GM12878 (cell line): ENCODE results near the gene TMEM82. TPM values are rescaled to one million over a fixed set of nuclear protein-coding genes. Genes with fewer than 3 reads are reported as not detected.
A peak's percentile ranks its signal among the peaks of the same experiment; 100 is the strongest.

Source experiments
- ATF3 ChIP-seq: IDR thresholded peaks from 2 replicates; pipeline ENCODE4 v1.6.1; 2011; ENCODE audit warnings: low read depth, mild to moderate bottlenecking, low read length, moderate library complexity, borderline replicate concordance; ENCODE audit errors: extremely low read depth
- BCL3 ChIP-seq: IDR thresholded peaks from 2 replicates; pipeline ENCODE4 v1.6.1; 2011; ENCODE audit warnings: borderline replicate concordance, low read depth, mild to moderate bottlenecking, moderate library complexity, low read length; ENCODE audit not compliant: insufficient read depth, poor library complexity, severe bottlenecking
- CBX5 ChIP-seq: sonication (generic); IDR thresholded peaks from 2 replicates; pipeline ENCODE4 v1.6.1; 2016; ENCODE audit warnings: low read depth, moderate library complexity, mild to moderate bottlenecking, inconsistent platforms
- DPF2 ChIP-seq: fragments of 450-650 bp; IDR thresholded peaks from 2 replicates; pipeline ENCODE4 v1.6.1; 2017; ENCODE audit warnings: mild to moderate bottlenecking
- ESRRA ChIP-seq: IDR thresholded peaks from 2 replicates; pipeline ENCODE4 v1.6.1; 2012; ENCODE audit warnings: mild to moderate bottlenecking, low read length, improper control_type of control experiment
- IRF4 ChIP-seq: IDR thresholded peaks from 2 replicates; pipeline ENCODE4 v1.6.1; 2011; ENCODE audit warnings: low read depth, low read length
- KLF5 ChIP-seq: fragments of 450-650 bp; IDR thresholded peaks from 2 replicates; pipeline ENCODE4 v1.6.1; 2014; ENCODE audit warnings: mild to moderate bottlenecking; ENCODE audit not compliant: partially characterized antibody
- MAX ChIP-seq: IDR thresholded peaks from 2 replicates; pipeline ENCODE4 v1.6.1; 2012; ENCODE audit warnings: low read depth, low read length, improper control_type of control experiment
- MEF2B ChIP-seq: fragments of 450-650 bp; IDR thresholded peaks from 2 replicates; pipeline ENCODE4 v1.6.1; 2018; ENCODE audit warnings: mild to moderate bottlenecking, moderate library complexity; ENCODE audit not compliant: partially characterized antibody, poor library complexity, severe bottlenecking
- NKRF ChIP-seq: fragments of 450-650 bp; conservative IDR thresholded peaks from 2 replicates; pipeline ENCODE4 v1.6.1; 2017; ENCODE audit warnings: mild to moderate bottlenecking, moderate library complexity
- PAX5 ChIP-seq: IDR thresholded peaks from 2 replicates; pipeline ENCODE4 v1.6.1; 2011; ENCODE audit warnings: low read depth, low read length, borderline replicate concordance
- POLR2AphosphoS5 ChIP-seq: IDR thresholded peaks from 2 replicates; pipeline ENCODE4 v1.6.1; 2011; ENCODE audit warnings: mild to moderate bottlenecking, low read length, inconsistent platforms
- RCOR1 ChIP-seq: conservative IDR thresholded peaks from 2 replicates; pipeline ENCODE4 v1.6.1; 2012; ENCODE audit warnings: low read depth, low read length, improper control_type of control experiment
- RELB ChIP-seq: fragments of 450-650 bp; IDR thresholded peaks from 2 replicates; pipeline ENCODE4 v1.6.1; 2017; ENCODE audit warnings: low read depth, mild to moderate bottlenecking, moderate library complexity
- RUNX3 ChIP-seq: IDR thresholded peaks from 2 replicates; pipeline ENCODE4 v1.6.1; 2012; ENCODE audit warnings: low read length, inconsistent platforms
- SREBF1 ChIP-seq: IDR thresholded peaks from 2 replicates; pipeline ENCODE4 v1.6.1; 2012; ENCODE audit warnings: mild to moderate bottlenecking, low read length
- SRF ChIP-seq, 2 experiments: IDR thresholded peaks; 2 replicates each; pipeline ENCODE4 v1.6.1; 2011; ENCODE audit warnings: low read depth in 2 of 2, low read length in 2 of 2, mild to moderate bottlenecking in 1 of 2, moderate library complexity in 1 of 2
- TAF1 ChIP-seq: IDR thresholded peaks from 2 replicates; pipeline ENCODE4 v1.6.1; 2011; ENCODE audit warnings: mild to moderate bottlenecking, low read depth, low read length, borderline replicate concordance
- YBX1 ChIP-seq: fragments of 450-650 bp; IDR thresholded peaks from 2 replicates; pipeline ENCODE4 v1.6.1; 2016; ENCODE audit warnings: antibody characterized with exemption
- ZNF687 ChIP-seq: fragments of 450-650 bp; IDR thresholded peaks from 2 replicates; pipeline ENCODE4 v1.6.1; 2017; ENCODE audit warnings: mild to moderate bottlenecking, moderate library complexity
- polyA plus RNA-seq, 11 experiments: library from polyadenylated mRNA; depleted of rRNA in 4 of 11; unstranded in 6 of 11; stranded (reverse) in 5 of 11; fragments of >200 nt; fragmentation: Nextera tagmentation in 4 of 11; fragmentation: Illumina TruSeq in 1 of 11; extraction: Ambion mirVana in 4 of 11; extraction: Trizol in 1 of 11; gene quantifications; 1 replicate in 1 of 11; 2 replicates in 10 of 11; pipeline versions ENCODE4 v1.2.1 to v1.2.3, GENCODE V29; 2011 to 2016; ENCODE audit warnings: inconsistent platforms in 2 of 11, missing spikeins in 2 of 11, low read depth in 1 of 11
- total RNA-seq, 4 experiments: library from RNA; depleted of rRNA in 3 of 4; stranded (reverse); fragments of >200 nt in 3 of 4; fragmentation: Illumina TruSeq in 1 of 4; extraction: Trizol in 1 of 4; gene quantifications; 2 replicates each; pipeline versions ENCODE4 v1.2.1 to v1.2.3, GENCODE V29; 2013 to 2021

Gene TMEM82
- total and polyA plus RNA-seq, 10 of the 15 experiments (the other 5 are each of a cell fraction or from before 2014, with no cell fraction given): not detected

- no peak for TF ChIP-seq NKRF
- peak; percentile 83 for TF ChIP-seq RUNX3
- peak; percentile 83 for TF ChIP-seq POLR2AphosphoS5
- TF ChIP-seq ATF3: no peak
- TF ChIP-seq IRF4: peak; percentile 96
- TF ChIP-seq ZNF687: peak; percentile 46; the same call in 1 of the 2 replicates
- TF ChIP-seq SRF (IDR thresholded peaks at IDR 0.05; ENCODE audit: low read depth in 2 of 2, low read length in 2 of 2): peak; percentile 98
- TF ChIP-seq CBX5: 0 out of 2 replicates have a peak, but pooled peaks have one; percentile 19
- TF ChIP-seq MAX: peak; percentile 38; the same call in 1 of the 2 replicates
- no peak for TF ChIP-seq KLF5
- no peak for TF ChIP-seq YBX1
- peak; percentile 54 for TF ChIP-seq BCL3
- TF ChIP-seq RELB: peak; percentile 91
- peak; percentile 98 for TF ChIP-seq DPF2
- no peak for TF ChIP-seq ESRRA
- TF ChIP-seq PAX5: peak; percentile 86
- TF ChIP-seq RCOR1: 0 out of 2 replicates have a peak, but pooled peaks have one; percentile 85
- TF ChIP-seq MEF2B: peak; percentile 61
- TF ChIP-seq SREBF1: no peak
- TF ChIP-seq TAF1: peak; percentile 56; the same call in 1 of the 2 replicates
These were observed 45.3 kb upstream of the TMEM82 start (continued) for GRCh38 chr1:15696956-15697521.
